Glutamatergic neuron (in vitro differentiated cells): ENCODE measurements around the gene PPP1R9A. TPM values are rescaled to one million over a fixed set of nuclear protein-coding genes. Genes with fewer than 3 reads are reported as not detected.

Experiments used
- DNase-seq: peaks from one replicate; pipeline ENCODE4 v3.0.0; 2022
- H3K27ac Mint-ChIP-seq: one replicate; pipeline ENCODE4 v1.8.0; 2020; ENCODE audit warnings: mild to moderate bottlenecking, mixed read lengths, inconsistent platforms; ENCODE audit not compliant: unreplicated experiment
- H3K27me3 Mint-ChIP-seq: one replicate; pipeline ENCODE4 v1.8.0; 2020; ENCODE audit warnings: mild to moderate bottlenecking, moderate library complexity, mixed read lengths, inconsistent platforms; ENCODE audit not compliant: unreplicated experiment
- H3K36me3 Mint-ChIP-seq: one replicate; pipeline ENCODE4 v1.8.0; 2020; ENCODE audit warnings: mild to moderate bottlenecking, mixed read lengths, inconsistent platforms; ENCODE audit not compliant: unreplicated experiment
- H3K4me1 Mint-ChIP-seq: one replicate; pipeline ENCODE4 v1.8.0; 2020; ENCODE audit warnings: mild to moderate bottlenecking, low read depth, mixed read lengths, inconsistent platforms; ENCODE audit not compliant: unreplicated experiment
- H3K4me3 Mint-ChIP-seq: one replicate; pipeline ENCODE4 v1.8.0; 2020; ENCODE audit warnings: mild to moderate bottlenecking, mixed read lengths, inconsistent platforms; ENCODE audit not compliant: unreplicated experiment
- H3K9me3 Mint-ChIP-seq: one replicate; pipeline ENCODE4 v1.8.0; 2020; ENCODE audit warnings: mild to moderate bottlenecking, moderate library complexity, mixed read lengths, inconsistent platforms; ENCODE audit not compliant: unreplicated experiment
- CTCF ChIP-seq: fragments of 200-600 bp; sonication (generic); IDR thresholded peaks from one replicate; pipeline ENCODE4 v1.5.0; 2021; ENCODE audit not compliant: partially characterized antibody, unreplicated experiment
- total RNA-seq: library from RNA; stranded (reverse); fragmentation: NEBNext Ultra II Directional; extraction: Animal tissue kit (Norgen Biotek cat#: 25700); gene quantifications from one replicate; pipeline ENCODE4 v1.2.1, GENCODE V29; 2021; ENCODE audit not compliant: unreplicated experiment

PPP1R9A gene
- total RNA-seq, 1 donor from 2014 or later = 14.7 TPM

GRCh38 chr7:95018021-95018420, 110.6 kb downstream of the PPP1R9A start:
- H3K27me3 Mint-ChIP-seq = no peaks in the 10 kb centered on the region
- no peaks in the 10 kb centered on the region for H3K9me3 Mint-ChIP-seq
- H3K27ac Mint-ChIP-seq = no peak overlapping the region
- no peak for TF ChIP-seq CTCF
- H3K4me3 Mint-ChIP-seq = no peak overlapping the region
- no peak for DNase-seq
- no peaks in the 10 kb centered on the region for H3K36me3 Mint-ChIP-seq
- H3K4me1 Mint-ChIP-seq = no peaks in the 10 kb centered on the region

- no peak for TF ChIP-seq CTCF
- DNase-seq = no peak
- Mint-ChIP-seq H3K27ac (no peak overlapping the region), H3K36me3 (peaks cover 12% of the 10 kb centered on the region), H3K4me3 (no peak overlapping the region), H3K27me3 (no peaks in the 10 kb centered on the region), H3K4me1 (no peaks in the 10 kb centered on the region), H3K9me3 (peaks cover 11% of the 10 kb centered on the region)
Observed at GRCh38 chr7:95026018-95026417, 118.6 kb downstream of the PPP1R9A start.

GRCh38 chr7:95026421-95027072, 119.2 kb downstream of the PPP1R9A start:
- H3K27me3 Mint-ChIP-seq = no peaks in the 10 kb centered on the region
- peaks cover 12% of the 10 kb centered on the region for H3K36me3 Mint-ChIP-seq
- no peak overlapping the region for H3K4me3 Mint-ChIP-seq
- H3K4me1 Mint-ChIP-seq = no peaks in the 10 kb centered on the region
- no peak for DNase-seq
- TF ChIP-seq CTCF = no peak
- H3K27ac Mint-ChIP-seq = no peak overlapping the region
- H3K9me3 Mint-ChIP-seq = peaks cover 11% of the 10 kb centered on the region

- H3K9me3 Mint-ChIP-seq = peaks cover 11% of the 10 kb centered on the region
- no peaks in the 10 kb centered on the region for H3K27me3 Mint-ChIP-seq
- H3K4me1 Mint-ChIP-seq = no peaks in the 10 kb centered on the region
- no peak overlapping the region for H3K27ac Mint-ChIP-seq
- peaks cover 12% of the 10 kb centered on the region for H3K36me3 Mint-ChIP-seq
- no peak for TF ChIP-seq CTCF
- DNase-seq = no peak
- H3K4me3 Mint-ChIP-seq = no peak overlapping the region
Observed at GRCh38 chr7:95027234-95027872, 120.0 kb downstream of the PPP1R9A start.

GRCh38 chr7:95028683-95029082, 121.3 kb downstream of the PPP1R9A start:
- Mint-ChIP-seq H3K36me3 (peaks cover 12% of the 10 kb centered on the region), H3K4me1 (no peaks in the 10 kb centered on the region), H3K9me3 (peaks cover 11% of the 10 kb centered on the region), H3K27me3 (no peaks in the 10 kb centered on the region), H3K4me3 (no peak overlapping the region), H3K27ac (no peak overlapping the region)
- no peak for TF ChIP-seq CTCF
- no peak for DNase-seq
